ENCODE measurements around the gene TXLNB. TPM values are rescaled to one million over a fixed set of nuclear protein-coding genes. Genes with fewer than 3 reads are reported as not detected.

TXLNB gene
- total RNA-seq (1 to 10 TPM in 1 of 5 experiments, under 1 TPM in 4; 0.29 to 1.1 (median 0.66) TPM), polyA plus RNA-seq (under 1 TPM; 0.12 to 0.44 TPM), total RNA-seq (0.81 reads per million)

- Mint-ChIP-seq H3K9me3 (peaks cover 0 to 8% (median 2%) of the 10 kb centered on the region in 11 donors), H3K27me3 (no peaks in the 10 kb centered on the region), H3K27ac (peak within 1 kb of the TSS; percentile 93 to 99 (median 98)), H3K36me3 (peaks cover 5 to 23% (median 16%) of the 10 kb centered on the region in 5 donors), H3K4me1 (peaks cover 36 to 87% (median 81%) of the 10 kb centered on the region in 7 donors), H3K4me3 (peak within 1 kb of the TSS; percentile 80 to 92 (median 90))
- Histone ChIP-seq H3K4me3 (ENCODE audit: low read length) (peak within 1 kb of the TSS; percentile 42), H3K27me3 (ENCODE audit: control insufficient read depth in 2 of 2, insufficient read depth in 2 of 2, low read length in 2 of 2) (no peaks in the 10 kb centered on the region), H3K4me1 (ENCODE audit: control insufficient read depth in 2 of 2, insufficient read depth in 2 of 2, low read length in 2 of 2) (peaks cover 33 to 39% of the 10 kb centered on the region in 2 donors), H3K9me3 (ENCODE audit: control insufficient read depth in 2 of 3, low read length in 3 of 3) (no peaks in the 10 kb centered on the region), H3K27ac (ENCODE audit: low read depth, low read length) (peak within 1 kb of the TSS; percentile 75), H3K36me3 (ENCODE audit: control insufficient read depth in 2 of 3, insufficient read depth in 3 of 3, low read length in 3 of 3) (no peaks in the 10 kb centered on the region)
- CTCF ChIA-PET, result interaction anchor here (0.6 to 3.3 kb wide), 18 partner anchors 8 to 599 kb away, joined by 3 to 31 read pairs (median 6); no protein-coding TSS in a partner anchor
- DNase-seq (peak; percentile 32 to 94 (median 87)), ATAC-seq (peak; percentile 92)
- POLR2A ChIA-PET, result interaction anchor here (0.6 to 6.2 kb wide), 37 partner anchors 10 to 305 kb away, joined by 3 to 81 read pairs (median 5); partner anchors contain the start of genes CITED2 and HECA
- intact Hi-C loops (cut with micrococcal nuclease), result loop anchor here (1.0 to 5.0 kb wide), 18 partner anchors 11 to 519 kb away; partner anchors contain the start of genes CITED2 (in 2 of the 2), ABRACL (in 1 of the 2), CCDC28A (in 1 of the 2) and HECA (in 1 of the 2)
Measured at GRCh38 chr6:139291813-139292619, at the start of gene TXLNB. Gene TXLNB (minus strand): TSS chr6:139291998. CDS start chr6:139288899, 3,099 bp downstream.

DNA sequence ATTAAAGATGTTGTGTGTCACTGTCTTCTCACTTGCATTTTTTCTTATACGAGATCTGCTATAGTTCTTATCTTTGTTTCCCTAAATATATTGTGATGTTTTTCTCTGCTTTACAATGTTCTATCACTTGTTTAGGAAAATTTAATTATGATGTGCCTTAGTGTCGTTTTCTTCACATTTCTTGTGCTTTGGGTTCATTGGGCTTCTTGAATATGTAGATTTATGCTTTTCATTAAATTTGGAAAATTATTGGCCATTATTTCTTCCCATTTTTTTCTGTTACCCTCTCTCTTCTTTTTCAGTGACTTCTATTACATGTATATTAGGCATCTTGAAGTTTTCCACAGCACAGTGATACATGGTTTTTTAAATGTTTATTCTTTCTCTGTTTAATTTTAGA lies 49.3 kb upstream of the TXLNB start:
- no peak for DNase-seq
- no peak for ATAC-seq
- no peaks in the 10 kb centered on the region for H3K9me3 ChIP-seq (ENCODE audit: control insufficient read depth in 2 of 3, low read length in 3 of 3)
- no peaks in the 10 kb centered on the region for H3K36me3 ChIP-seq (ENCODE audit: control insufficient read depth in 2 of 3, insufficient read depth in 3 of 3, low read length in 3 of 3)
- Mint-ChIP-seq H3K4me3 (no peak overlapping the region), H3K27ac (no peak overlapping the region), H3K9me3 (peaks cover 0 to 11% (median 3%) of the 10 kb centered on the region in 11 donors), H3K27me3 (no peaks in the 10 kb centered on the region), H3K36me3 (peaks cover 0 to 6% (median 0%) of the 10 kb centered on the region in 5 donors), H3K4me1 (peaks cover 5 to 32% (median 20%) of the 10 kb centered on the region in 7 donors)
- H3K27ac ChIP-seq (ENCODE audit: low read depth, low read length), result no peak overlapping the region
- CTCF ChIA-PET, result interaction anchor here (0.5 to 0.6 kb wide), 2 partner anchors 228 to 525 kb away, joined by 3 read pairs; no protein-coding TSS in a partner anchor
- no peaks in the 10 kb centered on the region for H3K27me3 ChIP-seq (ENCODE audit: control insufficient read depth in 2 of 2, insufficient read depth in 2 of 2, low read length in 2 of 2)
- no peak overlapping the region for H3K4me3 ChIP-seq (ENCODE audit: low read length)
- POLR2A ChIA-PET, result no interaction called here
- H3K4me1 ChIP-seq (ENCODE audit: control insufficient read depth in 2 of 2, insufficient read depth in 2 of 2, low read length in 2 of 2), result peaks cover 0 to 16% of the 10 kb centered on the region in 2 donors
- intact Hi-C loops (cut with micrococcal nuclease), result no loop called here

- no peaks in the 10 kb centered on the region for H3K27me3 Mint-ChIP-seq
- Histone ChIP-seq H3K36me3 (ENCODE audit: control insufficient read depth in 2 of 3, insufficient read depth in 3 of 3, low read length in 3 of 3) (no peaks in the 10 kb centered on the region), H3K4me3 (ENCODE audit: low read length) (no peak overlapping the region), H3K27me3 (ENCODE audit: control insufficient read depth in 2 of 2, insufficient read depth in 2 of 2, low read length in 2 of 2) (no peaks in the 10 kb centered on the region), H3K9me3 (ENCODE audit: control insufficient read depth in 2 of 3, low read length in 3 of 3) (no peaks in the 10 kb centered on the region), H3K27ac (ENCODE audit: low read depth, low read length) (no peak overlapping the region), H3K4me1 (ENCODE audit: control insufficient read depth in 2 of 2, insufficient read depth in 2 of 2, low read length in 2 of 2) (peaks cover 0 to 9% of the 10 kb centered on the region in 2 donors)
- H3K4me1 Mint-ChIP-seq, result peaks cover 7 to 33% (median 12%) of the 10 kb centered on the region in 7 donors
- CTCF ChIA-PET, result interaction anchor here (1.0 kb wide), 1 partner anchor 119 kb away, joined by 3 read pairs; no protein-coding TSS in a partner anchor
- POLR2A ChIA-PET, result no interaction called here
- DNase-seq (no peak), ATAC-seq (peak; percentile 36)
- H3K36me3 Mint-ChIP-seq, result peaks cover 0 to 4% (median 0%) of the 10 kb centered on the region in 5 donors
- peaks cover 0 to 11% (median 3%) of the 10 kb centered on the region in 11 donors for H3K9me3 Mint-ChIP-seq
- H3K27ac Mint-ChIP-seq, result no peak overlapping the region
- no peak overlapping the region for H3K4me3 Mint-ChIP-seq
- intact Hi-C loops (cut with micrococcal nuclease), result no loop called here
Measured at GRCh38 chr6:139338795-139339194, 47.0 kb upstream of the TXLNB start.

GRCh38 chr6:139337830-139338229 lies 46.0 kb upstream of the TXLNB start:
- no peaks in the 10 kb centered on the region for H3K27me3 ChIP-seq (ENCODE audit: control insufficient read depth in 2 of 2, insufficient read depth in 2 of 2, low read length in 2 of 2)
- ChIA-PET POLR2A (no interaction called here), CTCF (no interaction called here)
- no peak overlapping the region for H3K4me3 ChIP-seq (ENCODE audit: low read length)
- peaks cover 0 to under 1% of the 10 kb centered on the region in 2 donors for H3K4me1 ChIP-seq (ENCODE audit: control insufficient read depth in 2 of 2, insufficient read depth in 2 of 2, low read length in 2 of 2)
- intact Hi-C loops (cut with micrococcal nuclease), result no loop called here
- H3K27ac ChIP-seq (ENCODE audit: low read depth, low read length), result no peak overlapping the region
- DNase-seq (no peak), ATAC-seq (peak; percentile 45)
- Mint-ChIP-seq H3K9me3 (peaks cover 0 to 10% (median 3%) of the 10 kb centered on the region in 11 donors), H3K36me3 (peaks cover 0 to 4% (median 0%) of the 10 kb centered on the region in 5 donors), H3K4me3 (no peak overlapping the region), H3K27ac (no peak overlapping the region), H3K27me3 (no peaks in the 10 kb centered on the region), H3K4me1 (peaks cover 4 to 27% (median 5%) of the 10 kb centered on the region in 7 donors)
- no peaks in the 10 kb centered on the region for H3K36me3 ChIP-seq (ENCODE audit: control insufficient read depth in 2 of 3, insufficient read depth in 3 of 3, low read length in 3 of 3)
- no peaks in the 10 kb centered on the region for H3K9me3 ChIP-seq (ENCODE audit: control insufficient read depth in 2 of 3, low read length in 3 of 3)

DNA sequence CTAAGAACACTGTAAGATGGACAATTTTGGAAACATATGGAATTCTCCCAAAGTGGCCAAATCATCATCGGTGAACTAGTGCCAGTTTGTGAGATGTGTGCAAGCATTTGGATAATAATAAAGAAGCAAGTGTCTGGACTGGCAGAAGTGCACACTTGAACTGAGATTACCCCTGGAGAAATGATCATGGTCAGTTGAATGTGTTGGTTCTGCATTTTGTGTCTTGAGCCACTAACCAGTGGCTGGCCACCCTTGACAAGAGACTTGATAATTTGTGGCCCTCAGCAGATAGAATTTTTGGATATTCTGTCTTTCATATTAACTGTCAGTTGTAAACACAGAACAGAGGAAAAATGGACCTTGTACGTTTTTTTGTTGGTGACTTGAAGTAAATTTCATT lies 45.2 kb upstream of the TXLNB start:
- Mint-ChIP-seq H3K4me3 (no peak overlapping the region), H3K36me3 (peaks cover 0 to 3% (median 0%) of the 10 kb centered on the region in 5 donors), H3K4me1 (peaks cover 0 to 26% (median 0%) of the 10 kb centered on the region in 7 donors), H3K27me3 (no peaks in the 10 kb centered on the region), H3K9me3 (peaks cover 0 to 5% (median 0%) of the 10 kb centered on the region in 11 donors), H3K27ac (peak overlapping the region in 2 of 9 donors; percentile 19 to 45)
- ATAC-seq (no peak), DNase-seq (no peak)
- H3K27me3 ChIP-seq (ENCODE audit: control insufficient read depth in 2 of 2, insufficient read depth in 2 of 2, low read length in 2 of 2), result no peaks in the 10 kb centered on the region
- ChIA-PET POLR2A (no interaction called here), CTCF (no interaction called here)
- no peak overlapping the region for H3K4me3 ChIP-seq (ENCODE audit: low read length)
- H3K36me3 ChIP-seq (ENCODE audit: control insufficient read depth in 2 of 3, insufficient read depth in 3 of 3, low read length in 3 of 3), result no peaks in the 10 kb centered on the region
- intact Hi-C loops (cut with micrococcal nuclease), result no loop called here
- H3K9me3 ChIP-seq (ENCODE audit: control insufficient read depth in 2 of 3, low read length in 3 of 3), result no peaks in the 10 kb centered on the region
- no peaks in the 10 kb centered on the region for H3K4me1 ChIP-seq (ENCODE audit: control insufficient read depth in 2 of 2, insufficient read depth in 2 of 2, low read length in 2 of 2)
- H3K27ac ChIP-seq (ENCODE audit: low read depth, low read length), result no peak overlapping the region

DNA sequence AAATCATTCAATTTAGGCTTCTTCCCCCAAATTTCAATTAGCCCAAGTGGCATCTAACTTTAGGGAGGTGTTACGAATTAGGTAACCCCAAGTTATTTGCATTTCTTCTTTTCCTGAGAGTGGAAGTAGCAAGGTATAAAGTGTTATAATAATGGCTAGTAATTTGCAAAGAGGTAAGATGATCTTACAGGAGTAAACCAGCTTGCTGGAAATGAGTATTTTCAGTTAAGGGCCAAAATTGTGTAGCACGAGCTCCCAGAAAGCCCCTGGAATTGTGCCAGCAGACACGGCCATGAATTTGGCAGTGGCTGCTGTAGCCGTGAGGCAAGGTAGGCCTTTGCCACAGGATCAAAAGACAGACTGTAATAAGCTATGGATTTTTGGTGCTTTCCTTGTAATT lies 44.7 kb upstream of the TXLNB start:
- ChIA-PET POLR2A (interaction anchor here (0.6 to 1.9 kb wide), 4 partner anchors 11 to 74 kb away, joined by 3 to 5 read pairs (median 4); partner anchors contain the start of gene TXLNB), CTCF (no interaction called here)
- H3K9me3 Mint-ChIP-seq, result peaks cover 0 to 5% (median 0%) of the 10 kb centered on the region in 11 donors
- Histone ChIP-seq H3K4me3 (ENCODE audit: low read length) (no peak overlapping the region), H3K27ac (ENCODE audit: low read depth, low read length) (no peak overlapping the region), H3K27me3 (ENCODE audit: control insufficient read depth in 2 of 2, insufficient read depth in 2 of 2, low read length in 2 of 2) (no peaks in the 10 kb centered on the region), H3K4me1 (ENCODE audit: control insufficient read depth in 2 of 2, insufficient read depth in 2 of 2, low read length in 2 of 2) (no peaks in the 10 kb centered on the region), H3K36me3 (ENCODE audit: control insufficient read depth in 2 of 3, insufficient read depth in 3 of 3, low read length in 3 of 3) (no peaks in the 10 kb centered on the region), H3K9me3 (ENCODE audit: control insufficient read depth in 2 of 3, low read length in 3 of 3) (no peaks in the 10 kb centered on the region)
- DNase-seq (no peak), ATAC-seq (no peak)
- peak overlapping the region in 1 of 9 donors; percentile 13 for H3K27ac Mint-ChIP-seq
- H3K36me3 Mint-ChIP-seq, result peaks cover 0 to 3% (median 0%) of the 10 kb centered on the region in 5 donors
- H3K4me1 Mint-ChIP-seq, result peaks cover 0 to 26% (median 0%) of the 10 kb centered on the region in 7 donors
- H3K4me3 Mint-ChIP-seq, result no peak overlapping the region
- intact Hi-C loops (cut with micrococcal nuclease), result no loop called here
- no peaks in the 10 kb centered on the region for H3K27me3 Mint-ChIP-seq

Data from naive thymus-derived CD4-positive, alpha-beta T cell (primary cell).